Mucosa of stomach (tissue), 1 donor: ENCODE measurements around the gene CUTC.

Source experiments
- H3K27me3 ChIP-seq: one replicate; pipeline ENCODE4 v1.7.0; 2013; ENCODE audit warnings: mild to moderate bottlenecking, low read length; ENCODE audit not compliant: control insufficient read depth, insufficient read depth
- H3K36me3 ChIP-seq: one replicate; pipeline ENCODE4 v1.7.0; 2013; ENCODE audit warnings: low read length; ENCODE audit not compliant: control insufficient read depth, insufficient read depth
- H3K4me1 ChIP-seq: one replicate; pipeline ENCODE4 v1.7.0; 2013; ENCODE audit warnings: mild to moderate bottlenecking, low read length; ENCODE audit not compliant: control insufficient read depth, insufficient read depth
- H3K4me3 ChIP-seq: one replicate; pipeline ENCODE4 v1.7.0; 2013; ENCODE audit warnings: low read length
- H3K9ac ChIP-seq: one replicate; pipeline ENCODE4 v1.7.0; 2013; ENCODE audit warnings: mild to moderate bottlenecking, low read length, moderate library complexity
- H3K9me3 ChIP-seq: one replicate; pipeline ENCODE4 v1.7.0; 2013; ENCODE audit warnings: mild to moderate bottlenecking, low read length, moderate library complexity; ENCODE audit not compliant: control insufficient read depth
- donor health status: Pancreatic carcinoma.

CUTC gene

DNA sequence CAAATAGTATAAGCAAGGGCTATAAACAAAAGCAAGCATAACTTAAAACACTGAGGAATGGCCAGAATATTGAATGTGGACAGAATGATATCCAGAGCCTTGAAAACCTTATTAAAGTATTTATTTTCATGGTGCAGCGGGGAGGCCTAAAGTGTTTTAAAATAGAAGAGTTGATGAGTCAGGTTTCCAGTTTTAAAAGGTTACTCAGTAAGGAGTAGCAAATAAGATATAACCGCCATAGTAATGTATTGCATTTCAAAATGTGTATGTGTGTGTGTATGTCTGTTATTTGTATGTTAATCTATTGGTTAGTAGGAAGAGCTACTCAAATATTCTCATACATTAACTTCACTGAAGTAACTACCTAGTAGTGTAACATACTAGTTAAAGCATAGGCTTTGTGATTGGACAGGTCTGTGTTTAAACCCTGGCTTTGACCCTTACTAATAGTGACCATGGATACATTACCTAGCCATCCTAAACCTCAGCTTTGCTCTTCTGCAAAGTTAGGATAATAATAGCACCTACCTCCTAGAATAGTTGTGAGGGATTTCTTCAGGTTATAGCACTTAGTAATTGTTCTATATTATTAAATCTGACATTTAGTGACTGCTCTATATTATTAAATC lies 16.9 kb downstream of the CUTC start:
- Histone ChIP-seq H3K9me3 (no peaks in the 10 kb centered on the region), H3K27me3 (no peaks in the 10 kb centered on the region), H3K9ac (no peak overlapping the region), H3K4me1 (no peaks in the 10 kb centered on the region), H3K36me3 (peaks cover 5% of the 10 kb centered on the region), H3K4me3 (no peak overlapping the region)

DNA sequence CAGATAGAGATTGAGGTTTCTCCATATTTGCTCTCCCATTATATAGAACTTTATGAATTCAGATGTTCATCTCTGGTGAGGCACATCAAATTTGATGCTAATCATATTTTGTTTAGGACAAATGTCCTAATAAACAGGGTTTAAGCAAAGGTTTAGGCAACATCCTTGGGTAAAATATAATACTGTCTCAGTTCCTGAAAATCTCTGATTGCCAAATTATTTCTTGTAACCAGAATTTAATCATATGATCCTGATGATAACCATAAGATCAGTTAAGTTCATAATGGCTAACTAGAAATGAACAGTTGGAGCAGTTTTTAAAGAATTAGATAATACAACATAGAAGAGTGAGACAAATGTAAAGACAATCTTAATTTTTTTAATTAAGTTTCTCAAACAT lies 18.6 kb downstream of the CUTC start:
- H3K4me1 ChIP-seq: no peaks in the 10 kb centered on the region
- H3K36me3 ChIP-seq: peaks cover 5% of the 10 kb centered on the region
- H3K27me3 ChIP-seq: no peaks in the 10 kb centered on the region
- no peak overlapping the region for H3K9ac ChIP-seq
- H3K4me3 ChIP-seq: no peak overlapping the region
- no peaks in the 10 kb centered on the region for H3K9me3 ChIP-seq

GRCh38 chr10:99754670-99755069 lies 22.6 kb downstream of the CUTC start:
- Histone ChIP-seq H3K27me3 (no peaks in the 10 kb centered on the region), H3K36me3 (no peaks in the 10 kb centered on the region), H3K4me1 (no peaks in the 10 kb centered on the region), H3K4me3 (no peak overlapping the region), H3K9ac (no peak overlapping the region), H3K9me3 (no peaks in the 10 kb centered on the region)

- H3K36me3 ChIP-seq: no peaks in the 10 kb centered on the region
- no peaks in the 10 kb centered on the region for H3K27me3 ChIP-seq
- H3K9me3 ChIP-seq: no peaks in the 10 kb centered on the region
- no peak overlapping the region for H3K9ac ChIP-seq
- H3K4me3 ChIP-seq: no peak overlapping the region
- H3K4me1 ChIP-seq: no peaks in the 10 kb centered on the region
Measured at GRCh38 chr10:99756159-99756558, 24.1 kb downstream of the CUTC start.

DNA sequence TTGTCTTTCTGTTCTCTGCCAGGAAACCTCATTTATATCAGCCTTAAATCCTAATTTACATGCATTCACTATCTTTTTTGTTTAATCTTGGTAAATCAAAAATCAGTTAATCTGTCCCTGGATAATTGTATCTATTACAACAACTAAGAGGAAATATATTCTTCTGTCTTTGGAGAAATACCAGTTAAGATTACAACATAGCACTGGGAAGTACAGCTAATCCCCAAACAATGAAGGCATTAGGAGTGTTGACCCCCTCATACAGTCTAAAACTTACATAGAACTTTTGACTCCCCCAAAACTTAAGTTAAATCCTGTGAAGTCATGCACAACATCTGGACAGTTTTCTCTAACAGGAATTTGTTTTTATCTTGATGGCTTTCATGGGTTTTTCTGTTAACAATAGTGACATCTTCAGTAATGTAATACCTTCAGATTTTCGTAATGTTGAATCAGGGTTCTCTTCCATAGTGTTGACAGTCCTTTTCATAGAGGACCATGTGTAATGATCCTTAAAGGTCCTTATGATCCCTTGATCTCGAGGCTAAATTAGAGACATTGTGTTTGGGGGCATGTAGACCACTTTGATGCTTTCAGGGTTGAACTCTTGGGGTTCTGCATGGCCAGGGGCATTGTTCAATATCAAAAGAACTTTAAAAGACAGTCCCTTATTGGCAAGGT lies 26.3 kb downstream of the CUTC start:
- Histone ChIP-seq H3K4me1 (no peaks in the 10 kb centered on the region), H3K9me3 (no peaks in the 10 kb centered on the region), H3K9ac (no peak overlapping the region), H3K4me3 (no peak overlapping the region), H3K27me3 (no peaks in the 10 kb centered on the region), H3K36me3 (no peaks in the 10 kb centered on the region)

- Histone ChIP-seq H3K27me3 (no peaks in the 10 kb centered on the region), H3K36me3 (no peaks in the 10 kb centered on the region)
Measured at GRCh38 chr10:99760321-99760720, 28.3 kb downstream of the CUTC start.

DNA sequence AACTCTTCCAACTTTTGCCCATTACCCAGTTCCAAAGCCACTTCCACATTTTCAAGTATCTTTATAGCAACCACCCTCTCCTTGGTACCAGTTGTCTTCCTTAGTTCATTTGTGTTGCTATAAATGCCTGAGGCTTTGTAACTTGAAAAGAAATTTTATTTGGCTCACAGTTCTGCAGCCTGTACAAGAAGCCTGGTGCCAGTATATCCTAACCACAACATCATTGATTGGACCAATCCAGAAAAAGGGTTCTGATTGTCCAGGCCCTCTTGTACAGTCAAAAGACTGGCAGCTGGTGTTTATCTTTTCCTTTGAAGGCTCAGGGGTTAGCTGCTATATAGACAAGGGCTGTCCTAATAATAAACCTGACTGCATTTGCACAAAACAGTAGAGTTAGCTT lies 29.3 kb downstream of the CUTC start:
- Histone ChIP-seq H3K4me1 (no peaks in the 10 kb centered on the region), H3K4me3 (no peak overlapping the region), H3K27me3 (no peaks in the 10 kb centered on the region), H3K36me3 (no peaks in the 10 kb centered on the region), H3K9me3 (no peaks in the 10 kb centered on the region), H3K9ac (no peak overlapping the region)

More at GRCh38 chr10:99760321-99760720, 28.3 kb downstream of the CUTC start:
- Histone ChIP-seq H3K9ac (no peak overlapping the region), H3K4me1 (no peaks in the 10 kb centered on the region), H3K9me3 (no peaks in the 10 kb centered on the region), H3K4me3 (no peak overlapping the region)

DNA sequence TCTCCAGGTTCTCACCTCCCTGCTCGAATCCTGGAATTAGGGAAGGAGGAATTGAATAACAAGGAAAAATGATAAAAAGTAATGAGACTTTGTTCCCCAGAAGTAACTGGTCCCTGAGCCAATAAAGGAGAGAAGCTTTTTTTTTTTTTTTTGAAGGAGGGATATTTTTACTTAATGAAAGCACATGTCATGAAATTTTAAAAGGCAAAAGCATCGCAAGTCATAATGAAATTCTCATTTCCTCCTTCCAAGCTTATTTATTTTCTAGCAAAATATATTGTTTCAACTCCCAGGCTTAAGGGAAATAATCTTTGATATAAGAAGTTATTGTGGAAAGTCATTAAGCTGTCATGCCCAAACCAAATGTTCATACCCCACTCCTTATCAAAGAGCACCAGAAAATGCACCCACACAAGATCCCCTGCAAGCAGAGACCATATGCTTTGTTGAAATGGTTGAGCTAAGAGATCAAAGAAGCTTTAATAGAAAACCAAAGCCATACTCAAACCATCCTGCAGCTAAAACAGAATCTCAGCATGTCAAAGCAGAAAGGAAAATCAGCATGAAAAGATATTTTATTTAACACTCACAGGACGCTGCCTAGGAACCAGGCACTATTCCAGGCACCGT lies 33.8 kb downstream of the CUTC start:
- no peaks in the 10 kb centered on the region for H3K36me3 ChIP-seq
- no peak overlapping the region for H3K9ac ChIP-seq
- H3K4me3 ChIP-seq: no peak overlapping the region
- H3K9me3 ChIP-seq: no peaks in the 10 kb centered on the region
- H3K4me1 ChIP-seq: no peaks in the 10 kb centered on the region
- no peaks in the 10 kb centered on the region for H3K27me3 ChIP-seq

DNA sequence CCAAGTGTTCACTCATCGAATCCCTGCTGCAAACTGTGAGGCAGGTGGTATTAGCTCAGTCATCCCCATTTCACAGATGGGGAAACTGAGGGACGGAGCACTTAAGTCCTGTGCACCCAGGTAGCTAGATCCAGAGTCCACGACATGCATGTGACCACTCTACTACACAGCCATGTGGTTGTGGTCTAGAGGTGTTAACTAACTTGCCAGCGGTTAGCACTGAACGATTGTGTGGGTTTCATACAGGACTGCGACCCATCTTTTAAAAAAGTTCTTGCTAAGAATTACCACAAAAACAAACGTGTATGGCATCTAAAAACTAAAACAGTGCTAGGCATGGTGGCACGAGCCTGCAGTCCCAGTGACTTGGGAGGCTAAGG lies 34.3 kb downstream of the CUTC start:
- no peaks in the 10 kb centered on the region for H3K27me3 ChIP-seq
- no peaks in the 10 kb centered on the region for H3K36me3 ChIP-seq
- no peaks in the 10 kb centered on the region for H3K9me3 ChIP-seq
- no peak overlapping the region for H3K4me3 ChIP-seq
- H3K4me1 ChIP-seq: no peaks in the 10 kb centered on the region
- H3K9ac ChIP-seq: no peak overlapping the region

GRCh38 chr10:99767901-99768300 lies 35.9 kb downstream of the CUTC start:
- no peak overlapping the region for H3K9ac ChIP-seq
- H3K9me3 ChIP-seq: no peaks in the 10 kb centered on the region
- H3K4me1 ChIP-seq: no peaks in the 10 kb centered on the region

GRCh38 chr10:99768556-99768955 lies 36.5 kb downstream of the CUTC start:
- Histone ChIP-seq H3K9ac (no peak overlapping the region), H3K4me1 (no peaks in the 10 kb centered on the region), H3K36me3 (no peaks in the 10 kb centered on the region), H3K27me3 (no peaks in the 10 kb centered on the region), H3K4me3 (no peak overlapping the region), H3K9me3 (no peaks in the 10 kb centered on the region)

More at GRCh38 chr10:99767901-99768300, 35.9 kb downstream of the CUTC start:
- Histone ChIP-seq H3K36me3 (no peaks in the 10 kb centered on the region), H3K27me3 (no peaks in the 10 kb centered on the region), H3K4me3 (no peak overlapping the region)

GRCh38 chr10:99769706-99770105 lies 37.7 kb downstream of the CUTC start:
- Histone ChIP-seq H3K4me3 (no peak overlapping the region), H3K9me3 (no peaks in the 10 kb centered on the region), H3K27me3 (no peaks in the 10 kb centered on the region), H3K36me3 (no peaks in the 10 kb centered on the region), H3K9ac (no peak overlapping the region), H3K4me1 (no peaks in the 10 kb centered on the region)
